Measurements from ENCODE around the gene RAB3IL1.

GRCh38 chr11:61963016-61963281 is 45.6 kb upstream of the RAB3IL1 start:
- TF ChIP-seq POLR2A (IDR thresholded peaks at IDR 0.05): no peak
- TF ChIP-seq CTCF (IDR thresholded peaks at IDR 0.05): no peak
